GM18499 (cell line): ENCODE measurements around the gene ANKRD28.
"Not testable (repeated sequence)": the region's sequence is repeated elsewhere in the genome, so short reads cannot be mapped to it uniquely, and the experiment has no call there.

Experiments
- ATAC-seq: cut with Tn5 transposase; IDR thresholded peaks from one replicate; pipeline ENCODE4 v1.9.1; 2021; ENCODE audit warnings: moderate number of reproducible peaks; ENCODE audit not compliant: insufficient read depth, unreplicated experiment

ANKRD28 gene

GRCh38 chr3:15797642-15798303, at the start of gene ANKRD28:
ANKRD28 (minus strand) TSS chr3:15797979; CDS start chr3:15796521, 1,458 bp downstream.
- no peak for ATAC-seq

- no peak for ATAC-seq
Measured at GRCh38 chr3:15847239-15847638, 49.5 kb upstream of the ANKRD28 start.

GRCh38 chr3:15846606-15847005, 48.8 kb upstream of the ANKRD28 start:
- ATAC-seq: no peak

- peak; percentile 70 for ATAC-seq
Measured at GRCh38 chr3:15845475-15845874, 47.7 kb upstream of the ANKRD28 start.

- no peak for ATAC-seq
Measured at GRCh38 chr3:15844889-15845288, 47.1 kb upstream of the ANKRD28 start.

GRCh38 chr3:15841091-15841973, 43.6 kb upstream of the ANKRD28 start:
- ATAC-seq: not testable (repeated sequence)

GRCh38 chr3:15839568-15839967, 41.8 kb upstream of the ANKRD28 start:
- no peak for ATAC-seq

GRCh38 chr3:15831927-15832326, 34.1 kb upstream of the ANKRD28 start:
- ATAC-seq: no peak

GRCh38 chr3:15825016-15825415, 27.2 kb upstream of the ANKRD28 start:
- ATAC-seq: no peak

- ATAC-seq: no peak
Measured at GRCh38 chr3:15823092-15823491, 25.3 kb upstream of the ANKRD28 start.

- ATAC-seq: no peak
Measured at GRCh38 chr3:15822281-15822680, 24.5 kb upstream of the ANKRD28 start.

GRCh38 chr3:15820911-15821310, 23.1 kb upstream of the ANKRD28 start:
- ATAC-seq: no peak

GRCh38 chr3:15819576-15819975, 21.8 kb upstream of the ANKRD28 start:
- no peak for ATAC-seq

GRCh38 chr3:15819043-15819442, 21.3 kb upstream of the ANKRD28 start:
- ATAC-seq: no peak

- no peak for ATAC-seq
Measured at GRCh38 chr3:15815696-15816095, 17.9 kb upstream of the ANKRD28 start.

GRCh38 chr3:15813079-15813478, 15.3 kb upstream of the ANKRD28 start:
- not testable (repeated sequence) for ATAC-seq

- no peak for ATAC-seq
Measured at GRCh38 chr3:15812183-15812582, 14.4 kb upstream of the ANKRD28 start.

- no peak for ATAC-seq
Measured at GRCh38 chr3:15810702-15811101, 12.9 kb upstream of the ANKRD28 start.

GRCh38 chr3:15809313-15809712, 11.5 kb upstream of the ANKRD28 start:
- no peak for ATAC-seq

GRCh38 chr3:15808679-15809310, 11.0 kb upstream of the ANKRD28 start:
- no peak for ATAC-seq

- peak; percentile 56 for ATAC-seq
Measured at GRCh38 chr3:15805756-15806266, 8.0 kb upstream of the ANKRD28 start.
